SU-DHL-6 (cell line): ENCODE results near the gene PDCD1.

Source experiments
- EZH2phosphoT487 ChIP-seq: fragments of 200-600 bp; sonication (generic), shearing (Covaris generic); conservative IDR thresholded peaks from 2 replicates; pipeline ENCODE4 v1.6.1; 2018; ENCODE audit warnings: mild to moderate bottlenecking, antibody characterized with exemption, low read length, moderate library complexity, mixed read lengths
- TF ChIP-seq, protein P1 (sequence below): fragments of 200-600 bp; sonication (generic); IDR thresholded peaks from one replicate; pipeline ENCODE4 v1.5.1; 2017; ENCODE audit warnings: antibody characterized with exemption, mild to moderate bottlenecking, low read length, moderate library complexity; ENCODE audit not compliant: insufficient read depth, poor library complexity, severe bottlenecking

DNA sequence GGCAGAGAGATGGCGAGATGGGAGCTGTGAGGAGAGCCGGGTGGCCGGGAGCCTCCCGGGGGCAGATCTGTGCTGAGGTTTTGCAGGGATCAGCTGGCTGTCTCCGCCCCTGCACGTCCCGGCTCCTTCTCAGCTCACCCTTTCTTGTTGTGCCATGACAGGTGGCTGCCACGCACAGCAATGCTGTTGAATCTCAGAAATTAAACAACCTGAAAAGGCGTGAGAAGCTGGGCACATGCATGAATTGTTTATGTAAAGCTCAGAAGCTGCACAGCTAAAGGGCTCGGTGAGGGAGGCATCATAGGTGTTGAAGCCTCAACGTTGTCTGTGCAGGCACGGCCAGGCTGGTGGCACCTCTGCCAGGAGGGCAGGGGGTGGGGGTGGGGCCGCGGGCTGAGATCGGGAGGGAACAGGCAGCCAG, 10.0 kb upstream of the PDCD1 start:
- TF ChIP-seq, protein P1, sequence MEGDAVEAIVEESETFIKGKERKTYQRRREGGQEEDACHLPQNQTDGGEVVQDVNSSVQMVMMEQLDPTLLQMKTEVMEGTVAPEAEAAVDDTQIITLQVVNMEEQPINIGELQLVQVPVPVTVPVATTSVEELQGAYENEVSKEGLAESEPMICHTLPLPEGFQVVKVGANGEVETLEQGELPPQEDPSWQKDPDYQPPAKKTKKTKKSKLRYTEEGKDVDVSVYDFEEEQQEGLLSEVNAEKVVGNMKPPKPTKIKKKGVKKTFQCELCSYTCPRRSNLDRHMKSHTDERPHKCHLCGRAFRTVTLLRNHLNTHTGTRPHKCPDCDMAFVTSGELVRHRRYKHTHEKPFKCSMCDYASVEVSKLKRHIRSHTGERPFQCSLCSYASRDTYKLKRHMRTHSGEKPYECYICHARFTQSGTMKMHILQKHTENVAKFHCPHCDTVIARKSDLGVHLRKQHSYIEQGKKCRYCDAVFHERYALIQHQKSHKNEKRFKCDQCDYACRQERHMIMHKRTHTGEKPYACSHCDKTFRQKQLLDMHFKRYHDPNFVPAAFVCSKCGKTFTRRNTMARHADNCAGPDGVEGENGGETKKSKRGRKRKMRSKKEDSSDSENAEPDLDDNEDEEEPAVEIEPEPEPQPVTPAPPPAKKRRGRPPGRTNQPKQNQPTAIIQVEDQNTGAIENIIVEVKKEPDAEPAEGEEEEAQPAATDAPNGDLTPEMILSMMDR: no peak
- no peak for TF ChIP-seq EZH2phosphoT487
